NCI-H2107 (cell line): ENCODE results near the gene RNU1-3.
A peak's percentile ranks its signal among the peaks of the same experiment; 100 is the strongest.
"Not testable (repeated sequence)": the region's sequence is repeated elsewhere in the genome, so short reads cannot be mapped to it uniquely, and the experiment has no call there.

ENCODE experiments used
- DNase-seq: peaks from one replicate; lab custom pipeline; 2025; lab: John Stamatoyannopoulos, UW

RNU1-3 gene

GRCh38 chr1:16636551-16637195 is 30.1 kb downstream of the RNU1-3 start:
- not testable (repeated sequence) for DNase-seq

GRCh38 chr1:16635959-16636358 is 30.8 kb downstream of the RNU1-3 start:
- DNase-seq = not testable (repeated sequence)

GRCh38 chr1:16633540-16634282 is 33.0 kb downstream of the RNU1-3 start:
- DNase-seq = not testable (repeated sequence)

- not testable (repeated sequence) for DNase-seq
These were observed 34.5 kb downstream of the RNU1-3 start for GRCh38 chr1:16632044-16632850.

- no peak for DNase-seq
These were observed 35.3 kb downstream of the RNU1-3 start for GRCh38 chr1:16631248-16632043.

- no peak for DNase-seq
These were observed 36.0 kb downstream of the RNU1-3 start for GRCh38 chr1:16630661-16631247.

- DNase-seq = not testable (repeated sequence)
These were observed 36.7 kb downstream of the RNU1-3 start for GRCh38 chr1:16629916-16630530.

GRCh38 chr1:16628361-16629111 is 38.2 kb downstream of the RNU1-3 start:
- DNase-seq = no peak

GRCh38 chr1:16626409-16626983 is 40.3 kb downstream of the RNU1-3 start:
- not testable (repeated sequence) for DNase-seq

- no peak for DNase-seq
These were observed 41.0 kb downstream of the RNU1-3 start for GRCh38 chr1:16625497-16626408.

- peak; percentile 100 for DNase-seq
These were observed 42.7 kb downstream of the RNU1-3 start for GRCh38 chr1:16623812-16624719.

GRCh38 chr1:16623337-16623736 is 43.4 kb downstream of the RNU1-3 start:
- DNase-seq = not testable (repeated sequence)

- DNase-seq = not testable (repeated sequence)
These were observed 45.0 kb downstream of the RNU1-3 start for GRCh38 chr1:16621681-16622315.

GRCh38 chr1:16621300-16621658 is 45.5 kb downstream of the RNU1-3 start:
- no peak for DNase-seq

GRCh38 chr1:16619803-16620501 is 46.8 kb downstream of the RNU1-3 start:
- not testable (repeated sequence) for DNase-seq

- DNase-seq = no peak
These were observed 48.0 kb downstream of the RNU1-3 start for GRCh38 chr1:16618719-16619118.
